Uterus (tissue), 2 donors: ENCODE data around the gene MTPN.

Experiments
- CTCF ChIP-seq, 4 experiments: fragments of 200-600 bp in 2 of 4; fragments of 450-650 bp in 2 of 4; sonication (generic) in 2 of 4; IDR thresholded peaks; one replicate each; pipeline ENCODE4 v1.5.1; 2016 to 2019; ENCODE audit warnings: antibody characterized with exemption in 4 of 4, mild to moderate bottlenecking in 2 of 4, moderate library complexity in 1 of 4
- POLR2A ChIP-seq, 2 donors: fragments of 450-650 bp; IDR thresholded peaks; one replicate each; pipeline ENCODE4 v1.6.1; 2016; ENCODE audit warnings: antibody characterized with exemption in 2 of 2, mild to moderate bottlenecking in 1 of 2, moderate library complexity in 1 of 2

- TF ChIP-seq CTCF (IDR thresholded peaks at IDR 0.05): no peak
- no peak for TF ChIP-seq POLR2A (IDR thresholded peaks at IDR 0.05)
Observed at GRCh38 chr7:135964274-135964673, 12.9 kb downstream of the MTPN start.
